Measurements from ENCODE around the gene VPS37D.

DNA sequence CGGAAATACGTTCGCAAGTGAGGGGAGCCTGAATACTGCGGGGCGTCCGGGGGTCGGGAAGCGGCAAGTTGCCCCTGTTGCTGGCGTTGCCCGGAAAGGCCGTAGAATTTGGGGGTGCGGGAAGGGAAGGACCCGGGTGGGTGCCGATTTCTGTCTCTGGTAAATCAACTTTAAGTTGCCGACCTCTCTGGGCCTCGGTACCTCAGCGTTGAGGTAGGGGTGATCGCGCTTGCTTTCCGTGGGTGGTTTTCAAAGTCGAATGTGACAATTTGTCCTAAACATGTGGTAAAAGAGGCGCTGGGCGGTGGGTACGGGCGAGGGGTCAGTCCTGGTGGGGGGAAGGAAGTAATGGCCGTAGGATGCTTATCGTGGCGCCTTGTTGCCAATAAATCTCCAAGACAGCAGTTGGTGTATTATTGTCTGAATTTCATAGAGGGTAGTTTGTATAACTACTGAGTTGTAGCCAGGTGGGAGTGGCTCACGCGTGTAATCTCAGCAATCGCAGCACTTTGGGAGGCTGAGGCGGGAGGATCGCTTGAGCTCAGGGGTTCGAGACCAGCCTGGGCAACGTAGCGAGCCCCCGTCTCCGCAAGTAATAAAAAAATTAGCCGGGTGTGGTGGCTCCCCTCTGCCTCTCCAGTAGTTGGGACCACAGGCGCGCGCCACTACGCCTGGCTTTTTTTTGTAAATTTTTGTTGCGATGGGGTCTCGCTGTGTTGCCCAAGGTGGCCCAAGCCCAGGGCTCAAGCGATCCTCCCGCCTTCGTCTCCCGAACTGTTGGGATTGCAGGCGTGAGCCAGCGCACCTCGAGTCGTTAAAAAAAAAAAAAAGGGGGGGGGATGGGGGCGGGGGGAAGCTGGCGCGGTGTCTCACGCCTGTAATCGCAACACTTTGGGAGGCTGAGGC is 16.4 kb downstream of the VPS37D start:
- TF ChIP-seq, protein P1, sequence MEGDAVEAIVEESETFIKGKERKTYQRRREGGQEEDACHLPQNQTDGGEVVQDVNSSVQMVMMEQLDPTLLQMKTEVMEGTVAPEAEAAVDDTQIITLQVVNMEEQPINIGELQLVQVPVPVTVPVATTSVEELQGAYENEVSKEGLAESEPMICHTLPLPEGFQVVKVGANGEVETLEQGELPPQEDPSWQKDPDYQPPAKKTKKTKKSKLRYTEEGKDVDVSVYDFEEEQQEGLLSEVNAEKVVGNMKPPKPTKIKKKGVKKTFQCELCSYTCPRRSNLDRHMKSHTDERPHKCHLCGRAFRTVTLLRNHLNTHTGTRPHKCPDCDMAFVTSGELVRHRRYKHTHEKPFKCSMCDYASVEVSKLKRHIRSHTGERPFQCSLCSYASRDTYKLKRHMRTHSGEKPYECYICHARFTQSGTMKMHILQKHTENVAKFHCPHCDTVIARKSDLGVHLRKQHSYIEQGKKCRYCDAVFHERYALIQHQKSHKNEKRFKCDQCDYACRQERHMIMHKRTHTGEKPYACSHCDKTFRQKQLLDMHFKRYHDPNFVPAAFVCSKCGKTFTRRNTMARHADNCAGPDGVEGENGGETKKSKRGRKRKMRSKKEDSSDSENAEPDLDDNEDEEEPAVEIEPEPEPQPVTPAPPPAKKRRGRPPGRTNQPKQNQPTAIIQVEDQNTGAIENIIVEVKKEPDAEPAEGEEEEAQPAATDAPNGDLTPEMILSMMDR (conservative IDR thresholded peaks at IDR 0.05; ENCODE audit: low read length): no peak
- no peak for TF ChIP-seq EZH2phosphoT487 (IDR thresholded peaks at IDR 0.05; ENCODE audit: borderline replicate concordance)
